Testis (tissue), 3 donors: Measurements from ENCODE around the gene IL18BP. TPM values are rescaled to one million over a fixed set of nuclear protein-coding genes. Genes with fewer than 3 reads are reported as not detected.
A peak's percentile ranks its signal among the peaks of the same experiment; 100 is the strongest.

Experiments used
- DNase-seq: peaks from one replicate; pipeline ENCODE4 v3.0.0-alpha.2; 2019
- H3K27ac ChIP-seq, 2 donors: fragments of 200-600 bp; sonication (generic); one replicate each; pipeline ENCODE4 v1.5.1; 2019
- H3K27me3 ChIP-seq: fragments of 200-600 bp; sonication (generic); one replicate; pipeline ENCODE4 v1.5.1; 2019
- H3K36me3 ChIP-seq: fragments of 200-600 bp; sonication (generic); one replicate; pipeline ENCODE4 v1.5.1; 2017; ENCODE audit warnings: low read depth; ENCODE audit errors: missing control alignments
- H3K4me1 ChIP-seq: fragments of 200-600 bp; sonication (generic); one replicate; pipeline ENCODE4 v1.5.1; 2019
- H3K4me3 ChIP-seq, 2 donors: fragments of 200-600 bp; sonication (generic); one replicate each; pipeline ENCODE4 v1.5.1; 2017 to 2019
- H3K9me3 ChIP-seq: fragments of 200-600 bp; sonication (generic); one replicate; pipeline ENCODE4 v1.5.1; 2017
- POLR2A ChIP-seq: fragments of 450-650 bp; IDR thresholded peaks from one replicate; pipeline ENCODE4 v1.6.1; 2017; ENCODE audit warnings: antibody characterized with exemption, mild to moderate bottlenecking, moderate library complexity
- WGBS, 2 donors: methylation state at CpG; one replicate each; pipeline ENCODE4 v1.1.5; 2018; 5-methylcytosine and 5-hydroxymethylcytosine counted together
- intact Hi-C: fragments of 100-400 bp; cut with DNase I; formaldehyde crosslinking; loops from one replicate; pipeline ENCODE4 v1.15.1; 2023; ENCODE audit warnings: low total_unique reads
- polyA plus RNA-seq: library from polyadenylated mRNA; stranded (reverse); fragments of 350-450 nt; fragmentation: Illumina TruSeq; extraction: RNeasy Lipid Tissue Mini Kit (QIAGEN cat#74804); gene quantifications from one replicate; pipeline ENCODE4 v1.2.3, GENCODE V29; 2014; ENCODE audit warnings: low read depth, low replicate concordance; ENCODE audit not compliant: insufficient read depth
- total RNA-seq, 2 donors: library from RNA; depleted of rRNA; stranded (reverse); fragments of >200 nt; gene quantifications; one replicate each; pipeline ENCODE4 v1.2.3, GENCODE V29; 2016
- TF ChIP-seq, protein P1 (sequence below), 3 experiments: fragments of 450-650 bp in 2 of 3; fragments of 200-600 bp in 1 of 3; sonication (generic) in 1 of 3; IDR thresholded peaks; one replicate each; pipeline ENCODE4 v1.5.1; 2016 to 2019; ENCODE audit warnings: antibody characterized with exemption in 3 of 3, mild to moderate bottlenecking in 2 of 3, moderate library complexity in 1 of 3

Gene IL18BP
- total and polyA plus RNA-seq, 3 donors from 2014 or later = 11.7 to 16.8 (median 13.5) TPM

GRCh38 chr11:72039031-72039855 lies 40.5 kb downstream of the IL18BP start:
- Histone ChIP-seq H3K4me1 (peaks cover 39% of the 10 kb centered on the region), H3K27me3 (no peaks in the 10 kb centered on the region), H3K36me3 (no peaks in the 10 kb centered on the region), H3K9me3 (no peaks in the 10 kb centered on the region), H3K27ac (peak overlapping the region; percentile 97 to 98), H3K4me3 (peak overlapping the region; percentile 67 to 70)
- TF ChIP-seq, protein P1, sequence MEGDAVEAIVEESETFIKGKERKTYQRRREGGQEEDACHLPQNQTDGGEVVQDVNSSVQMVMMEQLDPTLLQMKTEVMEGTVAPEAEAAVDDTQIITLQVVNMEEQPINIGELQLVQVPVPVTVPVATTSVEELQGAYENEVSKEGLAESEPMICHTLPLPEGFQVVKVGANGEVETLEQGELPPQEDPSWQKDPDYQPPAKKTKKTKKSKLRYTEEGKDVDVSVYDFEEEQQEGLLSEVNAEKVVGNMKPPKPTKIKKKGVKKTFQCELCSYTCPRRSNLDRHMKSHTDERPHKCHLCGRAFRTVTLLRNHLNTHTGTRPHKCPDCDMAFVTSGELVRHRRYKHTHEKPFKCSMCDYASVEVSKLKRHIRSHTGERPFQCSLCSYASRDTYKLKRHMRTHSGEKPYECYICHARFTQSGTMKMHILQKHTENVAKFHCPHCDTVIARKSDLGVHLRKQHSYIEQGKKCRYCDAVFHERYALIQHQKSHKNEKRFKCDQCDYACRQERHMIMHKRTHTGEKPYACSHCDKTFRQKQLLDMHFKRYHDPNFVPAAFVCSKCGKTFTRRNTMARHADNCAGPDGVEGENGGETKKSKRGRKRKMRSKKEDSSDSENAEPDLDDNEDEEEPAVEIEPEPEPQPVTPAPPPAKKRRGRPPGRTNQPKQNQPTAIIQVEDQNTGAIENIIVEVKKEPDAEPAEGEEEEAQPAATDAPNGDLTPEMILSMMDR (IDR thresholded peaks at IDR 0.05) = no peak
- TF ChIP-seq POLR2A = no peak
- WGBS, 2 donors = 32 to 46% methylated on average over 5 of the region's 5 CpGs
- intact Hi-C loops = no loop called here
- DNase-seq = peak; percentile 57

GRCh38 chr11:72039856-72040401 lies 41.2 kb downstream of the IL18BP start:
- 16 to 18% methylated on average over 6 of the region's 6 CpGs for WGBS, 2 donors
- Histone ChIP-seq H3K4me3 (peak overlapping the region; percentile 67 to 70), H3K36me3 (no peaks in the 10 kb centered on the region), H3K4me1 (peaks cover 42% of the 10 kb centered on the region), H3K27ac (peak overlapping the region; percentile 97 to 98), H3K27me3 (no peaks in the 10 kb centered on the region), H3K9me3 (no peaks in the 10 kb centered on the region)
- no peak for DNase-seq
- TF ChIP-seq, protein P1 (IDR thresholded peaks at IDR 0.05) = no peak
- TF ChIP-seq POLR2A = no peak
- intact Hi-C loops = no loop called here

- no peaks in the 10 kb centered on the region for H3K9me3 ChIP-seq
- H3K36me3 ChIP-seq = no peaks in the 10 kb centered on the region
- no peak for TF ChIP-seq POLR2A
- TF ChIP-seq, protein P1 (IDR thresholded peaks at IDR 0.05) = no peak
- intact Hi-C loops = no loop called here
- H3K27ac ChIP-seq = peak overlapping the region; percentile 97 to 98
- H3K4me1 ChIP-seq = peaks cover 43% of the 10 kb centered on the region
- peak overlapping the region; percentile 67 to 70 for H3K4me3 ChIP-seq
- H3K27me3 ChIP-seq = no peaks in the 10 kb centered on the region
- DNase-seq = peak; percentile 96
- 0 to 1% methylated on average over 21 to 23 of the region's 23 CpGs for WGBS, 2 donors
Measured at GRCh38 chr11:72040491-72041363, 42.0 kb downstream of the IL18BP start.

GRCh38 chr11:72041364-72042063 lies 42.8 kb downstream of the IL18BP start:
- Histone ChIP-seq H3K27me3 (no peaks in the 10 kb centered on the region), H3K36me3 (no peaks in the 10 kb centered on the region), H3K4me1 (peaks cover 43% of the 10 kb centered on the region), H3K4me3 (peak overlapping the region; percentile 67 to 70), H3K27ac (peak overlapping the region; percentile 97 to 98), H3K9me3 (no peaks in the 10 kb centered on the region)
- no peak for TF ChIP-seq POLR2A
- TF ChIP-seq, protein P1 (IDR thresholded peaks at IDR 0.05) = no peak
- 2 to 3% methylated on average over 15 to 23 of the region's 23 CpGs for WGBS, 2 donors
- DNase-seq = peak; percentile 75
- intact Hi-C loops = no loop called here
